AML-193 (cell line): ENCODE measurements around the gene COX7A2.

Experiments used
- DNase-seq, 2 experiments: peaks; one replicate each; lab custom pipeline; 2025; lab: John Stamatoyannopoulos, UW

Gene COX7A2

DNA sequence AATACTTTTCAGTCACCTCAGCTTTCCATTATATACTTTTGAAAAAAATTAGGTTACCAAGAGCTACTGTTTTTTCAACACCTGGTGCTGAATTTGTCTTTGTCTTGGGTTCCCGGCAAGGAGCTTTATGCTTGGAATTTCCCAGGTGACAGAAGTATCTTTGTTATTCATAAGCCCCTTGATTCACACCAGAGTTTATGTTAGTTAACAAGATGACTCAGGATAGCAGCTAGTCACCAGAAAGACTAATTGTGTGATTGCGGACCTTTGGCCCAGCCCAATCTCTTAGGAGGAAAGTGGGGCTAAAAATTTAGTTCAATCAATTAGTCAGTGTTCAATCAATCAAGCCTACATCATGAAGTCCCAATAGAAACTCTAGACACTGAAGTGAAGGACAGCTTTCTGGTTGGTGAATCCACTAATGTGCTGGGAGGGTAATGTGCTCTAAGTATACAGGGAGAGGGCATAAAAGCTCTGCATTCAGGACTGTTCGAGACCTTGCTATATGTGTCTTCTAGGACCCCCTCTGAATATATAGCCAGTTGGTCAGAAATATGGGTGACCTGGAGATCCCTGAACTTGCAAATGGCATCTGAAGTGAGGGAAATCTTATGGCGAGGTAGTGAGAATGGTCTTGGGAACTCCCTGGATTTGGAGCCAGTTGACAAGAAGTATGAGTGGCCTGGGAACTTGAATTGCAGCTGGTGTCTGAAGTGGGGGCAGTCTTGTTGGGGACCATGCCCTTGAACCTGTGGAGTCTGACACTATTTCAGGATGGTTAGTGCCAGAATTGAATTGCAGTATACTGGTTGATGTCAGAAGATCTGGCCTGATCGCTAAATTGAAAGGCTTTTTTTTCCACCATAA lies 24.8 kb upstream of the COX7A2 start:
- DNase-seq, result no peak

- no peak for DNase-seq
Observed at GRCh38 chr6:75267461-75267860, 23.9 kb upstream of the COX7A2 start.

- peak; percentile 77 to 85 for DNase-seq
Observed at GRCh38 chr6:75266716-75267291, 23.2 kb upstream of the COX7A2 start.

DNA sequence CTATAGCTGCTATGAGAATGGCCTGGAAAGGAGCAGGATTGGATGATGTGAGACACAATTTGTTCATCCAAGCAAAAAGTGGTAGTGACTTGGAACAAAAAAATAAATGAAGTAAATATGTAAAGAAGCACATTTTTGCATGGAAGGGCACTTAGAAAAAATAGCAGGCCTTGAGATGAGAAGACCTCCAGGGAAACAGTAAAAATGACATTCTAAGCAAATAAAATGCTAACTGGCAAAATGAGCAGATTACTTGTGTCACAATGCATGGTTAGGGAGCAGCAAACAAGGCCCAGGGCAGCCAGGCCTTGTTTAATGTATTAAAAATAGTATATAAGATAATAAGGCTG lies 19.8 kb upstream of the COX7A2 start:
- no peak for DNase-seq

- no peak for DNase-seq
Observed at GRCh38 chr6:75262716-75263400, 19.3 kb upstream of the COX7A2 start.

DNA sequence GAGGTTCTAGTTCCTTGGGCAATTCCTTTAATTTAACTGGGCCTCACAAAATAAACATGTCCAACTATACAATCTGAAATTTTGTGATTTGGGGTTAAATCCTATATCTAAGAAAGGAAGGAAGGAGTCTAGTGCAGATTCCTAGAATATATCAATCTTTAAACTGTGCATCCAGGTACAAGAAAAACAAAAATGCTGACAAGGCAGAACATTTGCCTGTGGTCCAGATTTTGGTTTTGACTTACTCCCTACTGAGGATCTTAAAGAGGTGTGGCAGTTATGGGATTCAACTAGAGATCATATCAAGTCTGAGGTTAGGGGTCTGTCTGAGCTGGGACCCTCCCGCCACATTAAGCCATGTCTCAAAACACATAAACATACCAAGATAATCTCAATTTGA lies 17.7 kb upstream of the COX7A2 start:
- no peak for DNase-seq

GRCh38 chr6:75257343-75258087 lies 13.9 kb upstream of the COX7A2 start:
- DNase-seq, result no peak

- no peak for DNase-seq
Observed at GRCh38 chr6:75250552-75250951, 7.0 kb upstream of the COX7A2 start.

DNA sequence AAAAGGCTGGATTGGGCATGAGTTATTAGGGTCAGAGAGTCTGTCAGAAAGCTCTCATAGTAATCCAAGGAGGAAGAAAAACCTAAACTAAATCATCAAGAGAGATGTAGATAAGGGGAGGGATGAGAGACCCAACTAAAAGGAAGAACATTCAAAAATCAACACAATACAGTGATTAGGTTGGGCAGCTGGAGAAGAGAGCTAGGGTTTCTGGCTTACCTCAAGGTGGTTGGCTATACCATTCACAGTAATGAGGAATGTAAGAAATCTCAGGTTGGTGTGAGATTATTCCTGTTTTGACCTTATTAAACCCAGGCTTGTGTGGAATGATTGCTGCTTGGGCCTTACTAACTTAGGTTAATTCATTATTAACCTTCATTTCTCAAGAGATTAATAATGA lies 6.2 kb upstream of the COX7A2 start:
- no peak for DNase-seq

DNA sequence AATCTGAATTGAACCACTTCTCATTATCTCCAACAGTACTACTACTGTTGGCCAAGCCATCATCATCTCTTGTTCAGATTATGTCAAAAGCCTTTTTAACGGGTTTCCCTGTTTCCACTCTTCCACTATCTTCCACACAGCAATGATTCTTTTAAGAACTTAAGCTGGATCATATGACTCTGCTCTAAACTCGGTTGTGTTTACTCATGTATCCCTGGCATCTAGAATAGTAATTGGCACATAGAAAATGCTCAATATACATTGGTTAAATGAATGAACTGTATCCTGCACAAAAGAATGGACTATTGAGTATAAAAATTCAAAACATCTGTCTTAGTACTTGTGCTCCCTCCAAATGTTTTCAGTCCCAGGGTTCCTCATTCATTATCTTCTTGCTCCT lies 2.8 kb upstream of the COX7A2 start:
- DNase-seq, result no peak

DNA sequence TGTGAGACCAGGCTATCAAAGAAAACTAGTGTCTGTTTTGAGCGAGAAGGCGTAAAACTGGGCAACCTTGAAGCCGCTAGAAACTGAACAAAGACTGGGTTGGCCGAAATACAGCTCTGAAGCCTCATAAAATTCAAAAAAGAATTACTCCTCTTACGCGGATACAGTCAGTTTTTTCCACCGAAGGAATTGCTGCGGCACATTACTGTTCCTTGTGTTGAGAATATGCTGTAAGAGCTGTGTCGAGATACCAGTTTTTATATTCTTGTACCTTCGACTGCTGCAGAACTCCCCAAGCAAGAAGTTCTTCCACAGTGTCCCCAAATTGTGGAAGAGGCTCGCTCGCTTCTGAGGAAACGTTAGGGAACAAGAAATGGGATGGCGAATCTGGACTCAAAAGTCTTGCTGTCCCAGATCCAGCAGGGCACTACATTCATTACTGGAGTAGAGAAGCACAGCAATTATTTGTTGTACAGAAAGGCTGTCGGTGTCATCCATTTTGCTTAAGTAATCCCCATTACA lies 523 bp upstream of the COX7A2 start:
- peak in 1 of 2 experiments; percentile 26 for DNase-seq

- no peak for DNase-seq
Observed at GRCh38 chr6:75236630-75237029, 7.0 kb downstream of the COX7A2 start.

DNA sequence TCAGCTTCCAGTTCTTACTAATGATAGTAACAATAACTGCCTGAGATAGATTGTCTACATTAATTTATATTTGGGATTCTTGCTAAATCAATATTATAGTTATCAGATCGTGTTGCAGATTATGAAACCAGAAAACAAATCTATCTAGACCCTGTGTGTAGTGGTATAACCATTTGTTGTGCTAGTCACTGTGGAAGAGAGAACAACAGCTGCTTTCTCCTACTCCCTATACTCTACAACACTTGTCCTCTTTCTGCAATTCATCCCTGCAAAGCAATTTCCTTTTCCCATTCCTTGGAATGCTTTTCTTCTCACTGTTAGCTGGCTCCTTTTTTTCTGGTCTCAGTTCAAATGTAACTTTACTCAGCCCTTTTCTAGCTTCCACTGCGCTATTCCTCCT lies 8.3 kb downstream of the COX7A2 start:
- no peak for DNase-seq

GRCh38 chr6:75234126-75234865 lies 9.3 kb downstream of the COX7A2 start:
- DNase-seq, result no peak

- no peak for DNase-seq
Observed at GRCh38 chr6:75233092-75233615, 10.4 kb downstream of the COX7A2 start.

DNA sequence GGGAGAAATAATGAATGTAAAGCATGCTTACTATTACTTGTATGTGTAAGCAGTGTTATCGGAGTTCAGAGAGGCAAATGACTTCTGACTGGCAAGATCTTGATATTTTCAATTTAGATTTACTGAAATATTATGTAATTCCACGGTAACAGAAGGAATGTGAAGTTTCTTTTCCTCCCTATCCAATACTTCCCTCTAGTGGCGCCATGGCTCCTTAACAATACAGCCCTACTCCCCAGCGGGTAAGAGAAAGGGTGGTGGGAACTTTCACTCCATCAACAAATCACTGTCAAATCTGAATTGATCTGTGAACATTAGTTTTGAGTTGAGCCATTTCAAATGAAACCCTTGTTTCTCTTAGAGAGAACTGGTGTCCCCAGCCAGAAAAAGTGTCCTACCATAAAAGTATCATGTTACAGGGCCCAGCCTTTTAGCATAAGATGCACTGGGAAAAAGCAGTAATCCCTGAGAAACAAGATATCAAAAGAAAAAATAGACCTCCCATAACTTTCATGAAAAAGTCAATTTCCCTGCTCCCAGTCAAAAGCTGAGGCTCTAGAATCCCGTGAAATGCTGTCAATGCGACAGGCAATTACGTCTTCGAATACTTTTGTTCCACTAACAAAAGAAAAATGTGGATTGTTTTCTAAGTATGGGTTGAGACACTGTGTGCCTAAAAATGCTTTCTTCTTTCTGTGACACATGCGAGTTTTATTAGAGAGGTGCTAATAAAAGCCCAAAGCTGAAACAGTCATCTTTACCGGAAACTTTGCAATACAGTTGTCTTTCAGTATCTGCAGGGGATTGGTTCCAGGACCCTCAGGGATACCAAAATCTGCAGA lies 12.9 kb downstream of the COX7A2 start:
- peak; percentile 38 to 50 for DNase-seq

GRCh38 chr6:75224303-75224926 lies 19.2 kb downstream of the COX7A2 start:
- no peak for DNase-seq

- no peak for DNase-seq
Observed at GRCh38 chr6:75223428-75223827, 20.2 kb downstream of the COX7A2 start.

DNA sequence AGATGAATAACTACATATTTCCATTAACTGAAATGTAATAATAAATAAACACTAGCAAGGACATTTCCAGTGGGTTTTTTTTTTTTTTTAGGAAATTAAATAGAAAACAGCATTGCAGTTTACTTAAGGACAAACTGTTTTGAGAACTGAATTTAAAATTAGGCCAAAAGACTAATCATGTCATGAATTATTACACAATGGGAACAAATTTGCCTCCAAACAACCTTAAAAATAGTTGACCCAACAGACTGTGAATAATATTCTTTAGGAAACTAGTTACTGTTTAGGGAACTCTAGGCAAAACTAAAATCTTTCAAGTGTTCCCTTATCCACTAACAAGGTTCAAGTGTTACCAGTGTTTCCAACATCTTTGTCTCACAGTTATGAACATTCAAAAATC lies 21.3 kb downstream of the COX7A2 start:
- no peak for DNase-seq

GRCh38 chr6:75221116-75221515 lies 22.5 kb downstream of the COX7A2 start:
- no peak for DNase-seq
